Central memory CD4-positive, alpha-beta T cell (primary cell): ENCODE measurements around the gene SYNC.
"Not testable (repeated sequence)": the region's sequence is repeated elsewhere in the genome, so short reads cannot be mapped to it uniquely, and the experiment has no call there.

Experiments used
- DNase-seq: peaks from one replicate; pipeline ENCODE4 v3.0.0; 2022

The SYNC gene

GRCh38 chr1:32642292-32642827, 60.2 kb downstream of the SYNC start:
- not testable (repeated sequence) for DNase-seq

DNA sequence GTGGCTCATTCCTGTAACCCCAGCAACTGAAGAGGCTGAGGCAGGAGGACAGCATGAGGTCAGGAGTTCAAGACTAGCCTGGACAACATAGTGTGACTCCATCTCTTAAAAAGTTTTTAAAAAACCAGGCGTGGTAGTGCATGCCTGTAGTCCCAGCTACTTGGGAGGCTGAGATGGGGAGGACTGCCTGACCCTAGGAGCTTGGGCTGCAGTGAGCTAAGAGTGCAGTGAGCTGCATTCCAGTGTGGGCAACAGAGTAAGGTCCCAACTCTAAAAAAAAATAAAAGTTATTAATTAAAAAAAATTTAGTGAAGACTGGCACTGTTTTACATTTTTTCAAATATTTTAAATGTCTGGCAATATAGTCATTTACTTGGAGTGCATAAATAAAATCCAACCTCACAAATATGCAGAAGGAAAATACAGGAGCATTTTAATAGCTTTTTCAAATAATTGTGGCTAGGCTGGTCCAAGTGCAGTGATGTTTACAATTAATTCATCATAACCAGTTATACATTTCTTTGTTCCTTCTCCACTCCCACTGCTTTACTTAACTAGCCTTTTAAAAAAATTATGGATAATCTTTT, 63.0 kb downstream of the SYNC start:
- DNase-seq: no peak

DNA sequence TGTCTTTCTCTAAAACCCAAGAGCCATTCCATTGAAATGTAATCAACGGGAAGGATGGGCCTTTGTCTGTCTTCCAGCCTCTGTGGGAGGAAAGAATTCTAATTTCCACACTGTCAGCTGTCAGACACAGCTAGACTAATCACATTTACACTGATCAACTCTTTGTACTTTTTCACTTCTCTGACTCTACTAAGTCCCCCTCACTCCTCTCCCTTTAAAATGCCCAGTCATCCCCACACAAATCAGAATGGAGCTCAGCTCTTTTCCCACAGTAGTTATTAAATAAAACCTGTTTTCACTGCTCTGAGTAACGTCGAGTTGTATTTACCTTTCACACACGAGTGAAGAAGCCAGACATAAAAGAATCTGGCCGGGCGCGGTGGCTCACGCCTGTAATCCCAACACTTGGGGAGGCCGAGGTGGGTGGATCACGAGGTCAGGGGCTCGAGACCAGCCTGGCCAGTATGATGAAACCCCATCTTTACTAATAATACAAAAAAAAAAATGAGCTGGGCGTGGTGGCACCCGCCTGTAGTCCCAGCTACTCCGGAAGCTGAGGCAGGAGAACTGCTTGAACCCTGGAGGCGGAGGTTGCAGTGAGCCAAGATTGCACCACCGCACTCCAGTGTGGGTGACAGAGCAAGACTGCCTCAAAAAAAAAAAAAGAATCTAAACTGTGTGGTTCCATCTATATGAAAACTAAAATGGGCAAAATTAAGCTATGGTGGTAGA, 65.5 kb downstream of the SYNC start:
- DNase-seq: no peak

DNA sequence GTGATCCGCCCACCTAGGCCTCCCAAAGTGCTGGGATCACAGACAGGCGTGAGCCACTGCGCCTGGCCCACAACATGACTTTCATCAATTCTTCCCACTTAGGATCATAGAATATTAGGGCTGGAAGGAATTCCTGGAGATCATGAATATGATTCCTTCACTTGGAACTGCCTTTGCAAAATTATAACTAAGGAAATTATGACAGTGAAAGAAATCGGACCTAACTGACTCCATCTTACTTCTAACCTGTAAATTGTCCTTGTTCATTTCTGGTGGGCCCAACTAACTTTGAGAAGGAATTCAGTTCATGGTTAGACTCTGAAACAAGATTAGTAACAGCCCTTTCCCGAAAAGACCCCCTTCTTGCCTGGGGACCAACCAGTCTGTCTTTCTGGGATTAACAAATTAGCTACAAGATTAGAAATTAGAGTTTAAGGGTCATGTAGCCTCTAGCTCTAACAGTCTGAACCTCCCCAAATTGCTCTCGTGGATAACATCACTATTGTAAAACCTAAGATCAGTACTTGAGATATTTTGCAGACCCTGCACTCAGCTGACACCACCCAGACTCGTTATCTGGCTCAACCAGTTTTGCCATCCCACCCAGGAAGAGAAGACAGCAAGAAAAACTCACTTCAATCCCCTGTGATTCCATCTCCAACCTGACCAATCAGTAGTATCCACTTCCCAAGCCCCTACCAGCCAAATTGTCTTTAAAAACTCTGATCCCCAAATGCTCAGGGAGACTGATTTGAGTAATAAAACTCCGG, 66.9 kb downstream of the SYNC start:
- no peak for DNase-seq

GRCh38 chr1:32632829-32633228, 69.7 kb downstream of the SYNC start:
- no peak for DNase-seq

GRCh38 chr1:32630173-32630572, 72.4 kb downstream of the SYNC start:
- DNase-seq: not testable (repeated sequence)
